ENCODE measurements around the gene MIXL1.
"Not testable (repeated sequence)": the region's sequence is repeated elsewhere in the genome, so short reads cannot be mapped to it uniquely, and the experiment has no call there.

The MIXL1 gene

GRCh38 chr1:226268421-226269124 is 45.1 kb downstream of the MIXL1 start:
- Histone ChIP-seq H3K27ac (replicated peaks; ENCODE audit: low read length) (no peak overlapping the region), H2BK12ac (ENCODE audit: low read length) (no peak overlapping the region), H3K79me1 (ENCODE audit: low read depth, low read length) (no peaks in the 10 kb centered on the region), H4K8ac (ENCODE audit: low read depth, low read length) (no peak overlapping the region), H3K4me2 (ENCODE audit: insufficient read depth, low read length, poor library complexity, severe bottlenecking) (no peak overlapping the region), H2AFZ (ENCODE audit: low read length) (no peak overlapping the region), H3K4me1 (ENCODE audit: control insufficient read depth in 2 of 2, insufficient read depth in 1 of 2, low read depth in 1 of 2, low read length in 2 of 2) (peaks cover 0 to 7% of the 10 kb centered on the region in 2 donors), H3K36me3 (replicated peaks in 1 of 2; ENCODE audit: control insufficient read depth in 2 of 2, insufficient read depth in 2 of 2, low read length in 2 of 2) (peaks cover 12 to 88% of the 10 kb centered on the region in 2 donors), H3K18ac (ENCODE audit: low read length) (no peak overlapping the region), H3K23ac (ENCODE audit: low read depth, low read length, poor library complexity) (no peak overlapping the region), H2BK15ac (ENCODE audit: low read length) (no peak overlapping the region), H3K9ac (ENCODE audit: low read depth, low read length, poor library complexity) (no peak overlapping the region), H3K9me3 (replicated peaks in 1 of 2; ENCODE audit: control insufficient read depth in 2 of 2, insufficient read depth in 1 of 2, low read depth in 1 of 2, low read length in 2 of 2) (no peaks in the 10 kb centered on the region), H4K91ac (ENCODE audit: low read depth, low read length, poor library complexity) (no peak overlapping the region), H3K27me3 (ENCODE audit: control insufficient read depth in 3 of 3, insufficient read depth in 3 of 3, low read depth in 1 of 3, low read length in 3 of 3) (no peaks in the 10 kb centered on the region), H3K4ac (ENCODE audit: low read length) (no peak overlapping the region), H2BK120ac (ENCODE audit: low read depth, low read length) (no peak overlapping the region), H3K14ac (ENCODE audit: low read length) (no peak overlapping the region), H2AK5ac (ENCODE audit: low read depth, low read length) (no peak overlapping the region), H3K4me3 (ENCODE audit: low read length in 2 of 2) (no peak overlapping the region), H2BK5ac (ENCODE audit: low read length) (no peak overlapping the region)
- DNase-seq (ENCODE audit: low spot score), result no peak
- no CpG with 5 or more reads among the region's 3 CpGs for WGBS, 2 donors (ENCODE audit: extremely low coverage in 2 of 2, insufficient read length in 2 of 2, insufficient replicate concordance in 1 of 2)

- H3K9ac ChIP-seq (ENCODE audit: low read depth, low read length, poor library complexity); H3K4me3 ChIP-seq (ENCODE audit: low read length in 2 of 2); H3K27me3 ChIP-seq (ENCODE audit: control insufficient read depth in 3 of 3, insufficient read depth in 3 of 3, low read depth in 1 of 3, low read length in 3 of 3); H3K79me1 ChIP-seq (ENCODE audit: low read depth, low read length); H3K23ac ChIP-seq (ENCODE audit: low read depth, low read length, poor library complexity); H4K91ac ChIP-seq (ENCODE audit: low read depth, low read length, poor library complexity); H2AFZ ChIP-seq (ENCODE audit: low read length); H2BK12ac ChIP-seq (ENCODE audit: low read length); H3K9me3 ChIP-seq (replicated peaks in 1 of 2; ENCODE audit: control insufficient read depth in 2 of 2, insufficient read depth in 1 of 2, low read depth in 1 of 2, low read length in 2 of 2); H2AK5ac ChIP-seq (ENCODE audit: low read depth, low read length); H2BK5ac ChIP-seq (ENCODE audit: low read length); H3K4ac ChIP-seq (ENCODE audit: low read length); H4K8ac ChIP-seq (ENCODE audit: low read depth, low read length); H3K4me2 ChIP-seq (ENCODE audit: insufficient read depth, low read length, poor library complexity, severe bottlenecking); H3K18ac ChIP-seq (ENCODE audit: low read length); H3K4me1 ChIP-seq (ENCODE audit: control insufficient read depth in 2 of 2, insufficient read depth in 1 of 2, low read depth in 1 of 2, low read length in 2 of 2); H2BK15ac ChIP-seq (ENCODE audit: low read length); H3K14ac ChIP-seq (ENCODE audit: low read length); H2BK120ac ChIP-seq (ENCODE audit: low read depth, low read length); DNase-seq (ENCODE audit: low spot score): not testable (repeated sequence)
- Histone ChIP-seq H3K36me3 (replicated peaks in 1 of 2; ENCODE audit: control insufficient read depth in 2 of 2, insufficient read depth in 2 of 2, low read length in 2 of 2) (peaks cover 12 to 88% of the 10 kb centered on the region in 2 donors), H3K27ac (replicated peaks; ENCODE audit: low read length) (peak overlapping the region; percentile 47)
- WGBS, 2 donors (ENCODE audit: extremely low coverage in 2 of 2, insufficient read length in 2 of 2, insufficient replicate concordance in 1 of 2), result no CpG with 5 or more reads among the region's 8 CpGs
These were observed 48.9 kb downstream of the MIXL1 start for GRCh38 chr1:226272233-226272902.

- Histone ChIP-seq H2AK5ac (ENCODE audit: low read depth, low read length) (no peak overlapping the region), H3K79me1 (ENCODE audit: low read depth, low read length) (no peaks in the 10 kb centered on the region), H3K9me3 (replicated peaks in 1 of 2; ENCODE audit: control insufficient read depth in 2 of 2, insufficient read depth in 1 of 2, low read depth in 1 of 2, low read length in 2 of 2) (no peaks in the 10 kb centered on the region), H4K91ac (ENCODE audit: low read depth, low read length, poor library complexity) (no peak overlapping the region), H2BK5ac (ENCODE audit: low read length) (no peak overlapping the region), H2BK12ac (ENCODE audit: low read length) (no peak overlapping the region), H3K18ac (ENCODE audit: low read length) (no peak overlapping the region), H4K8ac (ENCODE audit: low read depth, low read length) (no peak overlapping the region), H3K27me3 (ENCODE audit: control insufficient read depth in 3 of 3, insufficient read depth in 3 of 3, low read depth in 1 of 3, low read length in 3 of 3) (no peaks in the 10 kb centered on the region), H3K23ac (ENCODE audit: low read depth, low read length, poor library complexity) (no peak overlapping the region), H3K27ac (replicated peaks; ENCODE audit: low read length) (no peak overlapping the region), H3K4me3 (ENCODE audit: low read length in 2 of 2) (no peak overlapping the region), H3K4me1 (ENCODE audit: control insufficient read depth in 2 of 2, insufficient read depth in 1 of 2, low read depth in 1 of 2, low read length in 2 of 2) (peaks cover 0 to 5% of the 10 kb centered on the region in 2 donors), H2BK120ac (ENCODE audit: low read depth, low read length) (no peak overlapping the region), H3K36me3 (replicated peaks in 1 of 2; ENCODE audit: control insufficient read depth in 2 of 2, insufficient read depth in 2 of 2, low read length in 2 of 2) (peaks cover 8 to 78% of the 10 kb centered on the region in 2 donors), H3K9ac (ENCODE audit: low read depth, low read length, poor library complexity) (no peak overlapping the region), H3K4ac (ENCODE audit: low read length) (no peak overlapping the region), H3K14ac (ENCODE audit: low read length) (no peak overlapping the region), H3K4me2 (ENCODE audit: insufficient read depth, low read length, poor library complexity, severe bottlenecking) (no peak overlapping the region), H2BK15ac (ENCODE audit: low read length) (no peak overlapping the region), H2AFZ (ENCODE audit: low read length) (no peak overlapping the region)
- no CpG with 5 or more reads among the region's 1 CpG for WGBS, 2 donors (ENCODE audit: extremely low coverage in 2 of 2, insufficient read length in 2 of 2, insufficient replicate concordance in 1 of 2)
- no peak for DNase-seq (ENCODE audit: low spot score)
These were observed 50.7 kb downstream of the MIXL1 start for GRCh38 chr1:226274138-226274537.

GRCh38 chr1:226276077-226276682 is 52.7 kb downstream of the MIXL1 start:
- Histone ChIP-seq H2AK5ac (ENCODE audit: low read depth, low read length) (no peak overlapping the region), H3K4me3 (ENCODE audit: low read length in 2 of 2) (no peak overlapping the region), H3K4me1 (ENCODE audit: control insufficient read depth in 2 of 2, insufficient read depth in 1 of 2, low read depth in 1 of 2, low read length in 2 of 2) (peaks cover 0 to 5% of the 10 kb centered on the region in 2 donors), H2BK15ac (ENCODE audit: low read length) (no peak overlapping the region), H3K4ac (ENCODE audit: low read length) (no peak overlapping the region), H3K9me3 (replicated peaks in 1 of 2; ENCODE audit: control insufficient read depth in 2 of 2, insufficient read depth in 1 of 2, low read depth in 1 of 2, low read length in 2 of 2) (no peaks in the 10 kb centered on the region), H3K18ac (ENCODE audit: low read length) (no peak overlapping the region), H2AFZ (ENCODE audit: low read length) (no peak overlapping the region), H3K23ac (ENCODE audit: low read depth, low read length, poor library complexity) (no peak overlapping the region), H3K27me3 (ENCODE audit: control insufficient read depth in 3 of 3, insufficient read depth in 3 of 3, low read depth in 1 of 3, low read length in 3 of 3) (no peaks in the 10 kb centered on the region), H3K27ac (replicated peaks; ENCODE audit: low read length) (no peak overlapping the region), H3K79me1 (ENCODE audit: low read depth, low read length) (no peaks in the 10 kb centered on the region), H3K36me3 (replicated peaks in 1 of 2; ENCODE audit: control insufficient read depth in 2 of 2, insufficient read depth in 2 of 2, low read length in 2 of 2) (peaks cover 3 to 73% of the 10 kb centered on the region in 2 donors), H3K14ac (ENCODE audit: low read length) (no peak overlapping the region), H4K8ac (ENCODE audit: low read depth, low read length) (no peak overlapping the region), H2BK12ac (ENCODE audit: low read length) (no peak overlapping the region), H3K9ac (ENCODE audit: low read depth, low read length, poor library complexity) (no peak overlapping the region), H2BK5ac (ENCODE audit: low read length) (no peak overlapping the region), H4K91ac (ENCODE audit: low read depth, low read length, poor library complexity) (no peak overlapping the region), H2BK120ac (ENCODE audit: low read depth, low read length) (no peak overlapping the region), H3K4me2 (ENCODE audit: insufficient read depth, low read length, poor library complexity, severe bottlenecking) (no peak overlapping the region)
- no CpG with 5 or more reads among the region's 3 CpGs for WGBS, 2 donors (ENCODE audit: extremely low coverage in 2 of 2, insufficient read length in 2 of 2, insufficient replicate concordance in 1 of 2)
- DNase-seq (ENCODE audit: low spot score), result no peak

Data from neuronal stem cell (in vitro differentiated cells).